Panc1 (cell line): ENCODE measurements around the gene PMS1.

Experiments used
- POLR2AphosphoS5 ChIP-seq: IDR thresholded peaks from 2 replicates; pipeline ENCODE4 v1.6.1; 2012; ENCODE audit warnings: mild to moderate bottlenecking, low read depth, low read length, moderate library complexity
- SIN3A ChIP-seq: IDR thresholded peaks from 2 replicates; pipeline ENCODE4 v1.6.1; 2012; ENCODE audit warnings: low read depth, mild to moderate bottlenecking, low read length, moderate library complexity, borderline replicate concordance; ENCODE audit not compliant: insufficient read depth
- TCF7L2 ChIP-seq: IDR thresholded peaks from 2 replicates; pipeline ENCODE4 v1.6.1; 2011; ENCODE audit warnings: mild to moderate bottlenecking, low read depth, low read length, inconsistent platforms
- TF ChIP-seq, protein P1 (sequence below): fragments of 450-650 bp; IDR thresholded peaks from 2 replicates; pipeline ENCODE4 v1.5.1; 2017; ENCODE audit warnings: mild to moderate bottlenecking

DNA sequence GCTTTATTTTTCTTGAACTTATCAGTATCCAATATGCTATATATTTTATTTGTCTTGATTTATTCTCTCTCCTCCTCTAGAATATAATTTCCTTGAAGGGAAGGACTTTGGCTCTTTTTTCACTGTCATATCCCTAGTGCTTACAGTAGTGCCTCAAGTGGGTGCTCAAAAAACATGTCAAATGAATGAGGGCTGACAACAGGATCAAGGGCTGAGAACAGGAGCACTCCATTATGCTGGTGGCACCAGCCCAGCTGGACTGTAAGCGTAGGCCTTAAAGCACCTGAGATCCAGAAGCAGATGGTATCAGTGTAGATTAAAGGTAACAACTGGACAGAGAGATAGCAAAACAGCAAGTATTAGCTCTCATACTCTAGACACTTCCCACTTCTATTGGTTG is 46.3 kb downstream of the PMS1 start:
- TF ChIP-seq, protein P1, sequence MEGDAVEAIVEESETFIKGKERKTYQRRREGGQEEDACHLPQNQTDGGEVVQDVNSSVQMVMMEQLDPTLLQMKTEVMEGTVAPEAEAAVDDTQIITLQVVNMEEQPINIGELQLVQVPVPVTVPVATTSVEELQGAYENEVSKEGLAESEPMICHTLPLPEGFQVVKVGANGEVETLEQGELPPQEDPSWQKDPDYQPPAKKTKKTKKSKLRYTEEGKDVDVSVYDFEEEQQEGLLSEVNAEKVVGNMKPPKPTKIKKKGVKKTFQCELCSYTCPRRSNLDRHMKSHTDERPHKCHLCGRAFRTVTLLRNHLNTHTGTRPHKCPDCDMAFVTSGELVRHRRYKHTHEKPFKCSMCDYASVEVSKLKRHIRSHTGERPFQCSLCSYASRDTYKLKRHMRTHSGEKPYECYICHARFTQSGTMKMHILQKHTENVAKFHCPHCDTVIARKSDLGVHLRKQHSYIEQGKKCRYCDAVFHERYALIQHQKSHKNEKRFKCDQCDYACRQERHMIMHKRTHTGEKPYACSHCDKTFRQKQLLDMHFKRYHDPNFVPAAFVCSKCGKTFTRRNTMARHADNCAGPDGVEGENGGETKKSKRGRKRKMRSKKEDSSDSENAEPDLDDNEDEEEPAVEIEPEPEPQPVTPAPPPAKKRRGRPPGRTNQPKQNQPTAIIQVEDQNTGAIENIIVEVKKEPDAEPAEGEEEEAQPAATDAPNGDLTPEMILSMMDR = no peak
- TF ChIP-seq SIN3A (no peak), POLR2AphosphoS5 (no peak), TCF7L2 (no peak)
